K562 (cell line): ENCODE data around the gene RTCA.

Experiments
- NRF1 ChIP-seq, 2 experiments: fragments of 450-650 bp; IDR thresholded peaks in 1 of 2; conservative IDR thresholded peaks in 1 of 2; 2 replicates each; pipeline ENCODE4 v1.6.1; 2014; ENCODE audit warnings: mild to moderate bottlenecking in 2 of 2
- SAFB ChIP-seq: fragments of 200-400 bp; formaldehyde crosslinking; IDR thresholded peaks from 2 replicates; pipeline ENCODE4 v1.6.1; 2017; ENCODE audit warnings: low read depth, low read length, borderline replicate concordance
- XRCC5 ChIP-seq: fragments of 200-400 bp; formaldehyde crosslinking; IDR thresholded peaks from 2 replicates; pipeline ENCODE4 v1.6.1; 2017; ENCODE audit warnings: low read depth, mild to moderate bottlenecking, low read length
- ZKSCAN1 ChIP-seq: fragments of 150-350 bp; IDR thresholded peaks from 2 replicates; pipeline ENCODE4 v1.6.1; 2016; ENCODE audit warnings: low read depth, low read length
- ZNF263 ChIP-seq: sonication (generic); formaldehyde crosslinking; IDR thresholded peaks from 2 replicates; pipeline ENCODE4 v1.8.0; 2022; ENCODE audit warnings: mild to moderate bottlenecking, missing genetic modification reagents, borderline replicate concordance
- ZNF699 ChIP-seq: fragments of 250-450 bp; sonication (Bioruptor Pico); IDR thresholded peaks from 2 replicates; pipeline ENCODE4 v1.8.0; 2021; ENCODE audit warnings: mild to moderate bottlenecking, moderate library complexity; ENCODE audit not compliant: insufficient replicate concordance
- ZNF766 ChIP-seq: fragments of 200-800 bp; sonication (Bioruptor generic); conservative IDR thresholded peaks from 2 replicates; pipeline ENCODE4 v1.6.1; 2016; ENCODE audit warnings: missing genetic modification characterization, missing compliant biosample characterization
- TF ChIP-seq, protein P1 (sequence below), 3 experiments: IDR thresholded peaks in 2 of 3; conservative IDR thresholded peaks in 1 of 3; 2 replicates each; pipeline ENCODE4 v1.5.1; 2011 to 2012; ENCODE audit warnings: low read length in 3 of 3, mild to moderate bottlenecking in 3 of 3, control low read depth in 2 of 3, improper control_type of control experiment in 1 of 3, inconsistent platforms in 1 of 3, low read depth in 1 of 3, mixed read lengths in 1 of 3, moderate library complexity in 1 of 3; ENCODE audit not compliant: insufficient read depth in 2 of 3

DNA sequence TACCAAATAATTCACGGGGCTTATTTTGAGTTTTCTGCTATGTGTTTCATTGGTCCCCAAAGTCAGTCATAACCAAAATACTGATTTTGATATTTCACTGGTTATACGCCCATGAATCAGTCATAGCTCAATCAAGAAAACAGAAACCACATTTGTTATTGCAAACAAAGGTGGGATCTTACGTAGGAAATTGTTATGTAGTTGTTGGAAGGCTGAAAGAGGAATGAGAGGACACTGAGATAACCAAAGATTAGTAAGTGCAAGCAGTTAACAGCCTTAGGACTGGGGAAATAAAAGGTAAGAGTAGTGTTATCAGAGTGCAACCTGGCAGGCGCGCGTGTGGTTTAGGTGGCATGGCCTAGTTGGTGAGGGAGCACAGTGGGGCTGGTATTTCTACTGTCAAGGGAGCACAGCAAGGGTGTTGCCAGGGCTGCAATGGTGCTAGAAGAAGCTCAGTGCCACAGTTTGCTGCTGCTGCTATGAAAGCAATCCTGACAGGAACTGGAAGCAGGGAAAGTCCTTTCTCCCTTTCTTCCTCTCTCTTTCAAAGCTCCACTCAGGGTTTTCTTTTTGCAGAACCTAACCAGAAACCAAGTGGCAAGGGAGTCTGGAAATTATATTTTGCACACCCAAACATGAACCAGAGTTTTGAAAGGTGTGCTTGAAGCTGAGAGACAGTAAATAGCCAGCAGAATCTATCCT lies 33.7 kb downstream of the RTCA start:
- TF ChIP-seq ZNF699 (CRISPR knock-in tag) (no peak), NRF1 (conservative IDR thresholded peaks at IDR 0.05 in 1 of 2, IDR thresholded peaks at IDR 0.05 in 1 of 2) (no peak), ZNF766 (CRISPR knock-in tag) (no peak), ZNF263 (CRISPR knock-in tag) (no peak), ZKSCAN1 (no peak), SAFB (no peak), XRCC5 (no peak)
- TF ChIP-seq, protein P1, sequence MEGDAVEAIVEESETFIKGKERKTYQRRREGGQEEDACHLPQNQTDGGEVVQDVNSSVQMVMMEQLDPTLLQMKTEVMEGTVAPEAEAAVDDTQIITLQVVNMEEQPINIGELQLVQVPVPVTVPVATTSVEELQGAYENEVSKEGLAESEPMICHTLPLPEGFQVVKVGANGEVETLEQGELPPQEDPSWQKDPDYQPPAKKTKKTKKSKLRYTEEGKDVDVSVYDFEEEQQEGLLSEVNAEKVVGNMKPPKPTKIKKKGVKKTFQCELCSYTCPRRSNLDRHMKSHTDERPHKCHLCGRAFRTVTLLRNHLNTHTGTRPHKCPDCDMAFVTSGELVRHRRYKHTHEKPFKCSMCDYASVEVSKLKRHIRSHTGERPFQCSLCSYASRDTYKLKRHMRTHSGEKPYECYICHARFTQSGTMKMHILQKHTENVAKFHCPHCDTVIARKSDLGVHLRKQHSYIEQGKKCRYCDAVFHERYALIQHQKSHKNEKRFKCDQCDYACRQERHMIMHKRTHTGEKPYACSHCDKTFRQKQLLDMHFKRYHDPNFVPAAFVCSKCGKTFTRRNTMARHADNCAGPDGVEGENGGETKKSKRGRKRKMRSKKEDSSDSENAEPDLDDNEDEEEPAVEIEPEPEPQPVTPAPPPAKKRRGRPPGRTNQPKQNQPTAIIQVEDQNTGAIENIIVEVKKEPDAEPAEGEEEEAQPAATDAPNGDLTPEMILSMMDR (IDR thresholded peaks at IDR 0.05 in 2 of 3, conservative IDR thresholded peaks at IDR 0.05 in 1 of 3; ENCODE audit: insufficient read depth in 2 of 3, low read depth in 1 of 3, low read length in 3 of 3): no peak
